ENCODE measurements around the gene SHISA8.

- TF ChIP-seq CTCF (IDR thresholded peaks at IDR 0.05) (no peak), ELF4 (CRISPR knock-in tag; IDR thresholded peaks at IDR 0.05; ENCODE audit: low read depth) (0 out of 2 replicates have a peak, but pooled peaks have one; percentile 61), FOXJ3 (CRISPR knock-in tag; IDR thresholded peaks at IDR 0.05; ENCODE audit: borderline replicate concordance) (no peak), SMAD4 (CRISPR knock-in tag; IDR thresholded peaks at IDR 0.05) (no peak), SP1 (CRISPR knock-in tag; conservative IDR thresholded peaks at IDR 0.05) (peak; percentile 54)
Measured at GRCh38 chr22:41910050-41911000, 4.5 kb downstream of the SHISA8 start.

Data from WTC11 (cell line).